GM19025 (cell line): Measurements from ENCODE around the gene IFT80.
A peak's percentile ranks its signal among the peaks of the same experiment; 100 is the strongest.

ENCODE experiments used
- ATAC-seq: cut with Tn5 transposase; IDR thresholded peaks from one replicate; pipeline ENCODE4 v1.9.1; 2021; ENCODE audit warnings: mild to moderate bottlenecking, low read depth, moderate library complexity; ENCODE audit not compliant: unreplicated experiment

The IFT80 gene

GRCh38 chr3:160399125-160400029 lies at the start of gene IFT80, which contains the start of gene SMC4:
IFT80 (minus strand) TSS chr3:160399225; CDS start chr3:160384600, 14,625 bp downstream.
SMC4 (plus strand) TSS chr3:160399650; CDS start chr3:160400827, 1,177 bp downstream.
- ATAC-seq: peak; percentile 94

- no peak for ATAC-seq
Measured at GRCh38 chr3:160447544-160447943, 48.5 kb upstream of the IFT80 start.

GRCh38 chr3:160446522-160447056 lies 47.6 kb upstream of the IFT80 start:
- ATAC-seq: no peak

GRCh38 chr3:160445854-160446253 lies 46.8 kb upstream of the IFT80 start:
- ATAC-seq: no peak

GRCh38 chr3:160444411-160444810 lies 45.4 kb upstream of the IFT80 start:
- ATAC-seq: no peak

GRCh38 chr3:160440687-160441086 lies 41.7 kb upstream of the IFT80 start:
- ATAC-seq: no peak

GRCh38 chr3:160437083-160437455 lies 38.0 kb upstream of the IFT80 start:
- ATAC-seq: no peak

- ATAC-seq: no peak
Measured at GRCh38 chr3:160435747-160436146, 36.7 kb upstream of the IFT80 start.

GRCh38 chr3:160435095-160435494 lies 36.1 kb upstream of the IFT80 start:
- ATAC-seq: no peak

GRCh38 chr3:160434071-160434470 lies 35.0 kb upstream of the IFT80 start:
- no peak for ATAC-seq

- no peak for ATAC-seq
Measured at GRCh38 chr3:160427832-160428424, 28.9 kb upstream of the IFT80 start.

- no peak for ATAC-seq
Measured at GRCh38 chr3:160417311-160417710, 18.3 kb upstream of the IFT80 start.

GRCh38 chr3:160413613-160414248 lies 14.7 kb upstream of the IFT80 start:
- no peak for ATAC-seq

- ATAC-seq: no peak
Measured at GRCh38 chr3:160412477-160412876, 13.5 kb upstream of the IFT80 start.

- no peak for ATAC-seq
Measured at GRCh38 chr3:160409812-160410610, 11.0 kb upstream of the IFT80 start.

GRCh38 chr3:160403796-160404470 lies 4.9 kb upstream of the IFT80 start:
- no peak for ATAC-seq

- no peak for ATAC-seq
Measured at GRCh38 chr3:160403028-160403545, 4.1 kb upstream of the IFT80 start.

GRCh38 chr3:160402221-160403027 lies 3.4 kb upstream of the IFT80 start:
- ATAC-seq: no peak
